Measurements from ENCODE around the gene AZU1.
"Not testable (repeated sequence)": the region's sequence is repeated elsewhere in the genome, so short reads cannot be mapped to it uniquely, and the experiment has no call there.

- TF ChIP-seq PRDM1 (tag by site-specific recombination; IDR thresholded peaks at IDR 0.05); ZIC2 (tag by site-specific recombination; IDR thresholded peaks at IDR 0.05); ZXDB (tag by site-specific recombination; IDR thresholded peaks at IDR 0.05); SP2 (tag by site-specific recombination; IDR thresholded peaks at IDR 0.05); AEBP2 (tag by site-specific recombination; IDR thresholded peaks at IDR 0.05; ENCODE audit: borderline replicate concordance): not testable (repeated sequence)
Observed at GRCh38 chr19:878751-879561, 51.3 kb downstream of the AZU1 start.

All from HEK293 (cell line).